NCI-H2029 treated with DMSO at 0.1 percent for 48 hours (cell line): ENCODE results near the gene DEFB119.
"Not testable (repeated sequence)": the region's sequence is repeated elsewhere in the genome, so short reads cannot be mapped to it uniquely, and the experiment has no call there.

ENCODE experiments used
- DNase-seq: peaks from one replicate; lab custom pipeline; 2025; lab: John Stamatoyannopoulos, UW

The DEFB119 gene, protein sequence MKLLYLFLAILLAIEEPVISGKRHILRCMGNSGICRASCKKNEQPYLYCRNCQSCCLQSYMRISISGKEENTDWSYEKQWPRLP

DNA sequence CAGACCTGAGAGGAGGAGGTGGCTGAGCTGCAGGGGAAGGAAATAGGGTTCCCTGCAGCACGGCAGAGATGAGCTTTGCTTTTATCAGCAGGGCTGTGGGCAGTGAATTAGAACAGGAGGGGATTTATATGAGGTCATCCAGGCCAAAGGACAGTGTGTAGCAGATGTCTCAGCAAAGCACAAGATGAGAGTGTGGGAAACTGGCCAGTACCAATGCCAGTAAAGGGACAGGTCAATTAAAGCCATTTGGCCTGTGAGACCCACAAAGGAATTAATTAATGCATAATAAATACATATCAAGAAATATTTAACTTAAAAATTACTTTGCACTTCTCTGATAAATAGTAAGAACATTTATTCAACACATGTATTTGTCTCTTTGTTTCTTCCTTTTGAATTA, at the start of gene DEFB119:
Gene DEFB119 (minus strand): TSS at position 101 of the 400 bp plus-strand sequence. CDS start 107 bp downstream, outside the sequence.
- no peak for DNase-seq

DNA sequence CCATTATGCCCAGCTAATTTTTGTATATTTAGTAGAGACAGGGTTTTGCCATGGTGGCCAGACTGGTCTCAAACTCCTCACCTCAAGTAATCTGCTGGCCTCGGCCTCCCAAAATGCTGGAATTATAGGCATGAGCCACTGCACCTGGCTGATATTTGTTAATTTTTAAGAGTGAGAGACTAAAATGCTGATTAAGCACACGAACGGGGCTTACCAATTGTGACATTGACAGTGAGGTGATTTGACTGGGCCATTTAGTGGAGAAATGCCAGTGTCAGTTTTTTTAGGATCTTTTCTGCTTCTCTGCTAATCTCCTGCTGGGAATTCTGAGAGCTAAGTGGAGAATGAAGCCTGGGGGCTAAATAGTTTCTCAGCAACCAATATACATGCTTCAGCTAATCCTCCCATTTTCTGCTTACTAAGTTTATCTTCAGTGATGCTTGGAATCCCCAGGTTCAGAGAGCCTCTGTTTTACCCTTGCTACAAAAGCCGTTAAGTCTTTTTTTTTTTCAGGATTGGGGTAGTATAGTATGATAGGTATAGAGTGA, 40.3 kb upstream of the DEFB119 start:
- DNase-seq, result no peak

DNA sequence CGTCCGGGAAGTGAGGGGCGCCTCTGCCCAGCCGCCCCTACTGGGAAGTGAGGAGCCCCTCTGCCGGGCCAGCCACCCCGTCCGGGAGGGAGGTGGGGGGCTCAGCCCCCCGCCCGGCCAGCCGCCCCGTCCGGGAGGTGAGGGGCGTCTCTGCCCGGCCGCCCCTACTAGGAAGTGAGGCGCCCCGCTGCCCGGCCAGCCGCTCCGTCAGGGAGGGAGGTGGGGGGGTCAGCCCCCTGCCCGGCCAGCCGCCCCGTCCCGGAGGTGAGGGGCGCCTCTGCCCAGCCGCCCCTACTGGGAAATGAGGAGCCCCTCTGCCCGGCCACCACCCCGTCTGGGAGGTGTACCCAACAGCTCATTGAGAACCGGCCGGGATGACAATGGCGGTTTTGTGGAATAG, 37.2 kb upstream of the DEFB119 start:
- DNase-seq, result not testable (repeated sequence)

DNA sequence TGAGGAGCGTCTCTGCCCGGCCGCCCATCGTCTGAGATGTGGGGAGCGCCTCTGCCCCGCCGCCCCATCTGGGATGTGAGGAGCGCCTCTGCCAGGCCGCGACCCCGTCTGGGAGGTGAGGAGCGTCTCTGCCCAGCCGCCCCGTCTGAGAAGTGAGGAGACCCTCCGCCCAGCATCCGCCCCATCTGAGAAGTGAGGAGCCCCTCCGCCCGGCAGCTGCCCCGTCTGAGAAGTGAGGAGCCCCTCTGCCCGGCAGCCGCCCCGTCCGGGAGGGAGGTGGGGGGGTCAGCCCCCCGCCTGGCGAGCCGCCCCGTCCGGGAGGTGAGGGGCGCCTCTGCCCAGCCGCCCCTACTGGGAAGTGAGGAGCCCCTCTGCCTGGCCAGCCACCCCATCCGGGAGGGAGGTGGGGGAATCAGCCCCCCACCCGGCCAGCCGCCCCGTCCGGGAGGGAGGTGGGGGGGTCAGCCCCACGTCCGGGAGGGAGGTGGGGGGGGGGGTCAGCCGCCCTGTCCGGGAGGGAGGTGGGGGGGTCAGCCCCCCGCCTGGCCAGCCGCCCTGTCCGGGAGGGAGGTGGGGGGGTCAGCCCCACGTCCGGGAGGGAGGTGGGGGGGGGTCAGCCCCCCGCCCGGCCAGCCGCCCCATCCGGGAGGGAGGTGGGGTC, 36.6 kb upstream of the DEFB119 start:
- not testable (repeated sequence) for DNase-seq

DNA sequence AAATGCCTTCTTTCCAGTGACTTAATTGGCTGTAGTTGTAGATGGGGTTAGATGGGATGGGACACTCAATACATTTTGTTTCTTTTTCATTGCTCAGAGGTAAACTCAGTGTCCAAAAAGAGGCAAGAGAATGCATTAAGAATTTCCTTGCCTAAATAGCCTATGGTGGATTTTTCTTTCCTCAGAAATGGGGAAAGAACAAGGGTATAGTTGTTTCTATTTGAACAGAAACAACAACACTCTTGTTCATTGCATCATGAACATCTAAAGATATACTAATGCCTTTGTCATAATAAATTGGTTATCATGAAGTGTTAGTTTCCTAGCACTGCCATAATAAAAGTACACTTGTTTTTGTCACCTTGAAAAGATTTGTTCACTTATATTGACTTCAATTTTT, 35.4 kb upstream of the DEFB119 start:
- DNase-seq, result no peak

DNA sequence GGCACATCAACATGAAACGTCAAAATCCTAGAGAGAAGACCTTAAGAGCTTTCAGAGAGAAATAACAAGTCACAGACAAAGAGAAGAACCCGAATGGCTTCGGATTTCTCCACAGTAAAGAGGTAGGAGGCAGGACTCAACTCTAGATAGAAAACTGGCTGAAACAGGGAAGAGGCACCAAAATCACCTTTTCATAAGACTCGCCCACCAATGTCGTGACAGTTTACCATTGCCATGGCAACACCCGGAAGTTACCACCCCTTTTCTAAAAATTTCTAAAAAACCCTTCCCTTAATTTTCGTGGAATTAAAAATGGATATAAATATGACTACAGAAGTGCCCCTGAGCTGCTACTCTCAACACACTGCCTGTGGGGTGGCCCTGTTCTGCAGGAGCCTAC, 27.9 kb upstream of the DEFB119 start:
- no peak for DNase-seq

DNA sequence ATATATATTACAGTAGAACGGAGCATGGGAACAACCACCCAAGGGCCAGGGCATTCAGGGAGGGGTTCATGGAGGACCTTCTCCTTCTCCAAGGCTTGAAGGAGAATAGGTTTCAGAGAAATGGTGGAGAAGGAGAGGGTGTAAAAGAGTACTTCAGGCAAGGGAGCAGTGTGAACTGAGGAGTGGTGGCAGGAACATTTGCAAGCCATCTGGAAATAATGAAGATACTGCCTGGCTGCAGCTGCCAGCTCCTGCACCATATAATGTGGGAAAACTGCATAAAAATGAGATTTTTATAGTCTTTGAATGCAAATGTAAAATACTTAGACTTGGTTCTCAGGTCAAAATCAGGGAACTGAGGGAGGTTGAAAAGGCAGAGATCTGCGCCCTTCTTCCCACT, 25.3 kb upstream of the DEFB119 start:
- DNase-seq, result no peak

DNA sequence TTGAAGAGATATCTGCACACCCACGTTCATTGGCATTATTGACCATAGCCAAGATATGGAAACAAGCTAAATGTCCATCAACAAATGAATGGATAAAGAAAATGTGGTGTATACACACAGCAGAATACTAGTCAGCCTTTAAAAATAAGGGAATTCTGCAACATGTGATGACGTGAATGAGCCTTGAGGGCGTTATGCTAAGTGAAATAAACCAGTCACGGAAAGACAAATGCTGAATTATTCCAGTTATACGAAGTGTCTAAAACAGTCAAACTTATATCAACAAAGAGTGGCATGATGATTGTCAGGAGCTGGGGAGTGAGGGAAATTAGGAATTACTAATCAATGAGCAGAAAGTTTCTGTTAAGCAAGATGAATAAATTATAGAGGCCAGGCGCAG, 24.0 kb upstream of the DEFB119 start:
- no peak for DNase-seq

DNA sequence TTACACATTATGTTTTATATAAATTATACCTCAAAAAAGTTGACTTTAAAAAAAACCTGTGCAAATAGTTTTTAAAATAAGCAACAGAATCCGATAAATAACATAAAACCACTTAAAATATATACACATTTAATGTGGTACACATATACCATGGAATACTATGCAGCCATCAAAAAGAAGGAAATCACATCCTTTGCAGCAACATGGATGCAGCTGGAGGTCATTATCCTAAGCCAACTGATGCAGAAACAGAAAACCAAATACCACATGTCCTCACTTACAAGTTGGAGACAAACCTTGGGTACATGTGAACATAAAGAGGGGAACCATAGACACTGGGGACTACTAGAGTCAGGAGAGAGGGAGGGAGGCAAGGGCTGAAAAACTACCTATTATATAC, 19.6 kb upstream of the DEFB119 start:
- no peak for DNase-seq

DNA sequence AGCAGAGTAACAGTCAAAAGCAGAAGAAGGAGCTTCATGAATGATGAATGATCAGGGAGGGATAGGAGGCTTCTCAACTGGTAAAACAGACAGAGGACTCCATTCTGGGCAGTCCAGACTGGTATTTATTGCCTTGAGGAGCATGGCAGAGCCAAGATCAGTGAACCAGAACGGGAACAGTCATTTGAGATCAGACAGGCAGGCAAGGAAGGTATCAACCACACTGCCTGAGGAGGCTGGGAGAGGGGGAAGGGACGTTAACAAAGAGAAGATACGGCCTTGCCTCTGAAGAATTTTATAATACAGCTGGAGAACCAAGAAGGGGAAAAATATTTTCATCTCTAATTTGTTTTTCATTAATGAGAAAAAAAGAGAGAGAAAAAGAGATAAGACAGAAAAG, 15.7 kb upstream of the DEFB119 start, which contains the start of gene DEFB121:
Gene DEFB121 (minus strand): TSS at position 101 of the 400 bp plus-strand sequence. CDS start 63 bp downstream, at position 38.
- DNase-seq, result no peak

DNA sequence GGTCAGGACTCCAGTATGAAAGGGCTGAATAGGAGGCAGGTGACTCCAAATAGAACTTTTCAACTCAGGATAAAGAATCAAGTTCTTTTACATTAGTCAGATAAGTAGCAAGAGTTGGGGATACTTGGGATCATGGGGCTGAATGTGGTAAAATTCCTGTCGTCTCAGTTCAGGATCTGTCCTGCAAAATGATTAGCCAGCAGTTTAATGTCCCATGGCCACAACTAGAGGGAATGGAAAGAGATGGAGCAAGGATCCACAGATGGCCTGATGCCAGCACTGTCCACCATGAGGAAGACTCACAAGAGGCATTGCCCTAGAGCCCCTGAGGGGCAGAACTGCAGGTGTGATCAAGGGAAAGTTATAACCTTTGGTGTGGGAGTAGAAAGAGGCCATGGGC, 13.5 kb upstream of the DEFB119 start:
- DNase-seq, result no peak

DNA sequence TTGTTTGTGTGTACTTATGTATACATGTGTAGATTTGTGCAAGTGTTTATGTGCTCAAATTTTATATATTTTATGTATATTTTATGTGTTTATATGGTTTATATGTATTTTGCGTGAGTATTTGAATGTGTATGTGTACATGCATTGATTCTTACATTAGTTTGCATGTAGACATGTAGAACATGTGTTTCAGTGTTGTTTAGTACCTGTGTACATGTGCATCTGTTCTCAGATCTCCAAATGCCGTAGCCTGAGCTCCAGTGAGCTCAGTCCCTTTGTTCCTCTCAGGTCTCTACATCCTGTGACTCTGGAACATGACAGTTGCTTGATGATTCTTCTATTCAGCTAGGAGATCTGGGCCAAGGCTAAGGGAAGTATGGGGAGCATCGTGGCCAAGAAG, 4.5 kb upstream of the DEFB119 start:
- no peak for DNase-seq

DNA sequence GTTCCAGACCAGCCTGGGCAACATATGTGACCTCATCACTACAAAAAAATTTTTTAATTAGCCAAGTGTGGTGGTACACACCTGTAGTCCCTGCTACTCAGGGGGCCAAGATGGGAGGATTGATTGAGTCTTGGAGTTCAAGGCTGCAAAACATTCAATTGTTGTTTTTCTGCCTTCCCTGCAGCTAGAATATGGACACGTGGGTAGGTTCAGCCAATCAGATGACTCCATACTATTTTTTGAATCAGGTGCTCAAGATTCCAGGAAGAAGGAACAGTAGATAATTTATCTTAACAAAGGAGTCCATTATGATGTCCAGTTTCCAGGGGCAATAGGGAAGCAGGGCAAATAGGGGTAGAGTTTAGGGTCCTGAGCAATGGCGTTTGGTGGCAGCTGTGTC, 2.4 kb upstream of the DEFB119 start:
- DNase-seq, result no peak

DNA sequence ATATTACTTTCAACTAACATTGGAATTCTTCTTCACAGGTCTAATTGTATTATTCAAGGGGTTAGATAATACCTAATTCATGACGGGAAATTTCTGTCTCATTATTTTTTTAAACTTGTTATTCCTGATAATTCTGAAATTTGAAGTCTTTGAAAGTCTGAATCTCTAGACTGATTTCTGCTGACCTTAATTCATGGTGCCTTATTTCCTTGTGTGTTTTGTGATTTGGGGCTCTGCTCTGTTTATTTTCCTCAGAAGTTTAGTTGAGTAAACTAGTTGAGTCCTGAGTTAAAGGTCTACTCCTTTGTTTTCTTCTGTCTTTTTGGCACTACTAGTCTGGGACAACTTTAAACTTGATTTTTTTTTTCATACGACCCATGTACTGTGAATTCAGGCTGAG, 16.0 kb downstream of the DEFB119 start:
- DNase-seq, result no peak

DNA sequence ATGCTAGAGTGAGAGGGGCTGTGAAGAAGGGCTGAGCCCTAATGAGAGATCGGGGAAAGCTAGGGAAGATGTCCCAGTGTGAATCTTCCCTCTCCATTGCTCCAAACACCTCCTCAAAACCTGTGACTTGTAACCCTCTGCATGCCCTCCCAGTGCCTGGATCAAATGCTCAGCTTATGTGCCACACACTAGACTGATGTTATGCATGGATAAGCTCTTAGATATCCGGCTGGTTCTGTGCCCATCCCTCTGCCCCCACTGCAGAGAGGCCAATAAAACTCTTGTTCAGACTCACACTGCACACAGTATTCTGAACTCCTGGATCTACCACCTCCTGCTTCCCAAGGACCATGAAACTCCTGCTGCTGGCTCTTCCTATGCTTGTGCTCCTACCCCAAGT, 22.1 kb downstream of the DEFB119 start, which contains the start of gene DEFB118:
Gene DEFB118 (plus strand): TSS at position 301 of the 400 bp plus-strand sequence. CDS start 50 bp downstream, at position 351.
- no peak for DNase-seq

DNA sequence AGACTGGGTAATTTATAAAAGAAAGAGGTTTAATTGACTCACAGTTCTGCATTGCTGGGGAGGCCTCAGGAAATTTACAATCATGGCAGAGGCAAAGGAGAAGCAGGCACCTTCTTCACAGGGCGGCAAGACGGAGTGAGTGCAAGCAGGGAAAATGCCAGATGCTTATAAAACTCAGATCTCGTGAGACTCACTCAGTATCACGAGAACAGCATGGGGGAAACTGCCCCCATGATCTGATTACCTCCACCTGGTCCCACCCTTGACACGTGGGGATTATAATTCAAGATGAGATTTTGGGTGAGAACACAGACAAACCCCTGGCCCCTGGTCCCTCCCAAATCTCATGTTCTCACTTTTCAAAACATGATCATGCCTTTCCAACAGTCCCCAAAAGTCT, 26.1 kb downstream of the DEFB119 start:
- not testable (repeated sequence) for DNase-seq

DNA sequence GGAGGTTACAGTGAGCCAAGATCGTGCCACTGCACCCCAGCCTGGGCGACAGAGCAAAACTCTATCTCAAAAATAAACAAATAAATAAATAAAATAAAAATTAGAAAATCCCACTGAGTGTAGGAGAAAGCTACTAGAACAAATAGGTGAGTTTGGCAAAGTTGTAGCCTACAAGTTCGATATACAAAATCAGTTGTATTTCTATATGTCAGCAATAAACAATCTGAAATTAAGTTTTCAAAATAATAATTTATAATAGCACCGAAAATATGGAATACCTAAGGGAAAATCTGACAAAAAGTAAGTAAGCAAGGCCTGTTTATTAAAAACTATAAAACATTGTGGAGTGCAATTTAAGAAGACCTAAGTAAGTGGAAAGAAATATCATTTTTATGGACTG, 27.1 kb downstream of the DEFB119 start:
- DNase-seq, result no peak

DNA sequence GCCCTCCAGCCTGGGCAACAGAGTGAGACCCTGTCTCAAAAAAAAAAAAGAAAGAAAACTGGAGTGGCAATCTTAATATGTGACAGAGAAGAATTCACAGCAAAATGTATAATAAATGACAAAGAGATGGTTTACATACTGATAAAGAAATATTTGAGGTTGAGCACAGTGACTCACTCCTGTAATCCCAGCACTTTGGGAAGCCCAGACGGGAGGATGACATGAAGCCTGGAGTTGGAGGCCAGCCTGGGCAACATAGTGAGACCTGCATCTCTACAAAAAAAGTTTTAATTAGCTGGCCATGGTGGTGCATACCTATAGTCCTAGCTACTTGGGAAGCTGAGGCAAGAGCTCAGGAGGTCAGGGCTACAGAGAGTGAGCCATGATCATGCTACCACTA, 34.4 kb downstream of the DEFB119 start:
- DNase-seq, result no peak

DNA sequence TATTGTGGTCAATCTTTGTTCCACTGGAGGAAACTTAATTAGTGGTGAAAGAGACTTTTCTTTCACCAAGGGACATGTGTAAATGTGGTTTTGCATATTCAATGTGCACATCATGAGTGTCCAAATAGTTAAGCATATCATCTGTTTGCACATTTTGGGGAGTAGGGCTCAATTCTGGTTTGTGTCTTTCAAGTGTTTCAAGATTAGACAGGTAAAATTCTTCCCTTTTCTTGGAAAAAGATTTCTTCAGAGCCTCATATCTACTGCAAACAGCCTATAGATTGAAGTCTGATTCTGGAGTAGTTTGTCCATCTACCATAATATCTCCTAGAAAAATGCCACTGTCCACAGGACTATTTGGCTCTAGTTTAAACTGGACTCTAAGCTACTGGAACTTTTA, 48.9 kb downstream of the DEFB119 start:
- no peak for DNase-seq

DNA sequence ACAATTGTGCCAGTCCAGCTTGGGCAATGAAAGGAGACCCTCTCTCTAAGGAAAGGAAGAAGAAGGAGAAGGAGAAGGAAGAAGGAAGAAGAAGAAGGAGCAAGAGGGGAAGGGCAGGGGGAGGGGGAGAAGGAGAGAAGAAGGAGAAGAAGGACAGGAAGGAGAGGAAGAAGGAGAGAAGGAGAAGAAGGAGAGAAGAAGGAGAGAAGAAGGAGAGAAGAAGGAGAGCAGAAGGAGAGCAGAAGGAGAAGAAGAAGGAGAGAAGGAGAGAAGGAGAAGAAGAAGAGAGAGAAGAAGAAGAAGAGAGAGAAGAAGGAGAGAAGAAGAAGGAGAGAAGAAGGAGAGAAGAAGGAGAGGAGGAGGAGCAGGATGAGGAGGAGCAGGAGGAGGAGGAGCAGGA, 59.5 kb downstream of the DEFB119 start:
- no peak for DNase-seq
